GM12872 (cell line): ENCODE measurements around the gene TMEM98.

ENCODE experiments used
- TF ChIP-seq, protein P1 (sequence below): IDR thresholded peaks from 3 replicates; pipeline ENCODE4 v1.5.1; 2011; ENCODE audit warnings: low read depth, mild to moderate bottlenecking, low read length, moderate library complexity; ENCODE audit not compliant: insufficient read depth

The TMEM98 gene

DNA sequence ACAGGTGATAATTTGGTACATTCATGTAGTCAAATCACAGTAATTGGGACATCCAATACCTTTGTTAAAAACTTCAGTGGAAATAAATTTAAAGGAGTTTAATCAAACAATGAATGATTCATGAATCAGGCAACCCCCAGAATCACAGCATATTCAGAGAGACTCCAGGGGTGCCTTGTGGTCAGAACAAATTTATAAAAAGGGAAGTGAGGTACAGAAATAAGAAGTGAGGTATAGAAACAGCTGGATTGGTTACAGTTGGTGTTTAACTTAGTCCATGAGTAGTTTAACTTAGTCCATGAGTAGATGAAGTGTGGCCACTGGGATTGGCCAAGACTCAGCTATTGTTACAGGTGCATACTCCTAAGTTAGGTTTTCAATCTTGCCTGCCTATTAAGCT, 25.1 kb downstream of the TMEM98 start:
- TF ChIP-seq, protein P1, sequence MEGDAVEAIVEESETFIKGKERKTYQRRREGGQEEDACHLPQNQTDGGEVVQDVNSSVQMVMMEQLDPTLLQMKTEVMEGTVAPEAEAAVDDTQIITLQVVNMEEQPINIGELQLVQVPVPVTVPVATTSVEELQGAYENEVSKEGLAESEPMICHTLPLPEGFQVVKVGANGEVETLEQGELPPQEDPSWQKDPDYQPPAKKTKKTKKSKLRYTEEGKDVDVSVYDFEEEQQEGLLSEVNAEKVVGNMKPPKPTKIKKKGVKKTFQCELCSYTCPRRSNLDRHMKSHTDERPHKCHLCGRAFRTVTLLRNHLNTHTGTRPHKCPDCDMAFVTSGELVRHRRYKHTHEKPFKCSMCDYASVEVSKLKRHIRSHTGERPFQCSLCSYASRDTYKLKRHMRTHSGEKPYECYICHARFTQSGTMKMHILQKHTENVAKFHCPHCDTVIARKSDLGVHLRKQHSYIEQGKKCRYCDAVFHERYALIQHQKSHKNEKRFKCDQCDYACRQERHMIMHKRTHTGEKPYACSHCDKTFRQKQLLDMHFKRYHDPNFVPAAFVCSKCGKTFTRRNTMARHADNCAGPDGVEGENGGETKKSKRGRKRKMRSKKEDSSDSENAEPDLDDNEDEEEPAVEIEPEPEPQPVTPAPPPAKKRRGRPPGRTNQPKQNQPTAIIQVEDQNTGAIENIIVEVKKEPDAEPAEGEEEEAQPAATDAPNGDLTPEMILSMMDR, result no peak

DNA sequence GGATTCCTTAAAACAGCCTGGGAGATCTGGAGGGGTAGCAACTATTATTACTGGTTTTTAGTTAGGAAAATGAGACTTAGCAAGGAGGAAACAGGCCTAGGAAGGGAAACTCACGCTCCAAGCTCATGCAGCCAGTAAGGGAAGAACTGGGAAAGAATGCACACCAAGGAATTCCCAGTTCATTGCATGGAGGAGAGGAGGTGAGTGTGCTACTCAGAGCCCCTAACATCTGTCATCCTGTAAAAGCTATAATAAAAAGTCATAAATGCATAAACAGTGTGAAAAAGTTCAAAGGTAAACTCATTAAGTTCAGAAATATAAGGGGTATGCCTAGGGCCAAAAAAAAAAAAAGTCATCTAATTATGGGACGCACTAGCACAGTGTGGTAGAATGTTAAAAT, 25.9 kb downstream of the TMEM98 start:
- TF ChIP-seq, protein P1, result no peak

DNA sequence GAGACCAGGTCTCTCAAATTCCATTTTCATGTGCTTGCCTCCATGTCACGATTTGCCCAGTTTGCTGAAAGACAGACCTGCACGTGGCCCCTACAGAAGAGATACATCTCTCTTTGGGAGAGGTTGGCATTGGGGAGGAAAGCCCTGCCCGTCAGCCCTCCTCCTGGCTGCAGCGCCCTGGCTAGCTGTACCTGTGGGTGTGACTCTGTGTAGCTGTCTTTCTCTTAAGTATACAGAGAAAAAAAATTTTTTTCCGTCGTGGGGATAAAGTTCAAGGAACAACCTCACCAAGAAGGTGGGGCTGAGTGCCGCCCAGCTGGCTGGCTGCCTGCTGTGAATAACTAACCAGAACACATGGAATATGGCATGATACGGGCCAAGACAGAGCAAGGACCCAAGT, 26.5 kb downstream of the TMEM98 start:
- TF ChIP-seq, protein P1, result no peak

GRCh38 chr17:32955155-32955554, 27.2 kb downstream of the TMEM98 start:
- TF ChIP-seq, protein P1, result no peak

- TF ChIP-seq, protein P1, result no peak
These were observed 28.5 kb downstream of the TMEM98 start for GRCh38 chr17:32956240-32956970.

DNA sequence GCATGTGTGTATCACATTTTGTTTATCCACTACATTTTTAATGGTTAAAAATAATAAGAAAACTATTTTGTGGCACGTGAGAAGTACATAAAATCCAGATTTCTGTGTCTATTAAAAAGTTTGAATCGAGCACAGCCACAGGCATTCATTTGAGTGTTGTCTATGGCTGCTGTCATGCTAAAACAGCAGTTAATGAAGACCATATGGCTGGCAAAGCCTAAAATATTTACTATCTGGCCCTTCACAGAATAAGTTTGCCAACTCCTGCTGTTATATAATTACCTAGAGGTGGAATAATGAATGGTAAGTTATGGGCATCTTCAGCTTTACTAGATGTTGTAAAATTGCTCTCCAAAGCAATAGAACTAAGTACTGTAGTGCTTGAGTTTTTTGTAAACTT, 30.5 kb downstream of the TMEM98 start:
- TF ChIP-seq, protein P1, result no peak

GRCh38 chr17:32960815-32961214, 32.9 kb downstream of the TMEM98 start:
- TF ChIP-seq, protein P1, result no peak
